HAP-1 (cell line): ENCODE results near the gene ERFL.
"Not testable (repeated sequence)": the region's sequence is repeated elsewhere in the genome, so short reads cannot be mapped to it uniquely, and the experiment has no call there.

Experiments
- DNase-seq, 2 experiments: peaks; one replicate each; pipeline ENCODE4 v3.0.0-alpha.2; 2016 to 2020; ENCODE audit warnings: low spot score in 2 of 2
- H3K27me3 ChIP-seq: fragments of 250-450 bp; sonication (Bioruptor Pico); 2 replicates; pipeline ENCODE4 v1.5.1; 2020; ENCODE audit warnings: low read depth, mild to moderate bottlenecking, moderate library complexity
- H3K36me3 ChIP-seq: fragments of 250-450 bp; sonication (Bioruptor Pico); replicated peaks from 2 replicates; pipeline ENCODE4 v1.5.1; 2020; ENCODE audit warnings: mild to moderate bottlenecking
- H3K4me1 ChIP-seq: fragments of 250-450 bp; sonication (Bioruptor Pico); 2 replicates; pipeline ENCODE4 v1.5.1; 2020; ENCODE audit warnings: mild to moderate bottlenecking
- H3K4me3 ChIP-seq: fragments of 250-450 bp; sonication (Bioruptor Pico); 2 replicates; pipeline ENCODE4 v1.5.1; 2020; ENCODE audit warnings: mild to moderate bottlenecking, moderate library complexity
- H3K9me3 ChIP-seq: fragments of 250-450 bp; sonication (Bioruptor Pico); 2 replicates; pipeline ENCODE4 v1.5.1; 2020; ENCODE audit warnings: mild to moderate bottlenecking, moderate library complexity
- in situ Hi-C: fragments of 300-500 bp; cut with MboI; formaldehyde crosslinking; loops from 3 replicates; pipeline ENCODE4 v1.14.3; 2020; ENCODE audit warnings: low sequenced_read_pairs, inconsistent platforms, mixed read lengths

ERFL gene

DNA sequence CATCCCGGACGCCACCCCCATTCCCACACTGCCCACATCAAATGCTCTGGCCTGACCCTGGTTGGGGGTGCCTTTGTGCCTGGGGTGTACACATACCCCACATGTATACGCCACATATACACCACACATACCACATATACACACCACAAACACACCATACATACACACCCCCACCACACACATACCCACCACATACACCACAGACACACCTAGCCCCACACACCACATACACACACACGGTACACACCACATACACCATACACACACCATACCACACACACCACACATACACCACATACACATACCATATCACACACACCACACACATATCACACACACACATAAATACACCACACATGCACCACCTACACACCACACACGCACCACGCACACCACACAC, 10.2 kb downstream of the ERFL start:
- no peaks in the 10 kb centered on the region for H3K4me1 ChIP-seq
- no peaks in the 10 kb centered on the region for H3K9me3 ChIP-seq
- H3K27me3 ChIP-seq = peaks cover 36% of the 10 kb centered on the region
- in situ Hi-C loops = no loop called here
- H3K36me3 ChIP-seq = no peaks in the 10 kb centered on the region
- H3K4me3 ChIP-seq = no peak overlapping the region
- no peak for DNase-seq

DNA sequence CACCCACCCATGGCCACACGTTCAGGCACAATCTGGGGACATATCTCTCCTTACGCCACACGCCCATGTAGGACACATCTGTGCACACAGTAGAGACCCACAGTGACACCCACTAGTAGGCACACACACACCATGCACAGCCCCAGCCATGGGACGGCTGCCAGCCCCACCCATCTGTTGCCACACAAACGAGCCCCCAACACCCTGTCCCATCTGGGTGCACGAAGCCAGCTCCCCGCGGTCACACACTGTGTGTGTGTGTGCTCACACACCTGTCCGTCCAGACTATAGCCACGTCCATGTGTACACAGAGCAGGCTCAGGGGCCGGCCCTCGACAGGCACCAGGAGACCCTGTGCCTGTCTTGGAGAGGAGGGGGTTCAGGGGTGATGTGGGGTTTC, 10.6 kb downstream of the ERFL start:
- DNase-seq = no peak
- H3K4me1 ChIP-seq = no peaks in the 10 kb centered on the region
- no peaks in the 10 kb centered on the region for H3K9me3 ChIP-seq
- in situ Hi-C loops = no loop called here
- H3K4me3 ChIP-seq = no peak overlapping the region
- H3K36me3 ChIP-seq = no peaks in the 10 kb centered on the region
- H3K27me3 ChIP-seq = peaks cover 40% of the 10 kb centered on the region

DNA sequence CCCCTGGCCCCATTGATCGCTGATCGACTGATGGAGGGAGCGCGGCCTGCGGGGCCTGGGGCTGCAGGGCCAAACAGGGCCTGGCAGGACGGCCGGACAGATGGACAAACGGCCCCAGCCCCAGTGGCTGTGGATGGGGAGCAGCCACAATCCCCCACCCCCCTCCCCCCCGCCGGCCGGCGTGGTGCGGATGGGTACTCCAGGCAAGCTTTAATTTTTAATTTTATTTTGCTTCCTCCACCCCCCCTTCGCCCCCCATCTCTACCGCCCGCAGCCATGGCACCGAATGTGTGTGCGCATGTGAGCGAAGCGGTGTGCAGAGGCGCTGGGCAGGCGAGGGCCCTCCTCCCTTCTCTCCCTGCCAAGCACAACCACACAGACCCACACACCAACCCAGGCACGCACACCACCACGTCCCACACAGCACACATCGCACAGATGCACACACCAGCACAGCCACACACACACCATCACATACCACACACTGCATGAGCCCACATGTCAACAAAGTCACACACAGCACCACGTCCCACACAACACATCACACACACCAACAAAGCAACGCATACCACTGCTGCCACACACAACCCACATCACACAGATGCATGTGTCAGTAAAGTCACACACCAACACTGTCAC, 12.4 kb downstream of the ERFL start:
- in situ Hi-C loops = no loop called here
- H3K27me3 ChIP-seq = peaks cover 55% of the 10 kb centered on the region
- no peaks in the 10 kb centered on the region for H3K4me1 ChIP-seq
- no peak overlapping the region for H3K4me3 ChIP-seq
- no peak for DNase-seq
- no peaks in the 10 kb centered on the region for H3K9me3 ChIP-seq
- no peaks in the 10 kb centered on the region for H3K36me3 ChIP-seq

DNA sequence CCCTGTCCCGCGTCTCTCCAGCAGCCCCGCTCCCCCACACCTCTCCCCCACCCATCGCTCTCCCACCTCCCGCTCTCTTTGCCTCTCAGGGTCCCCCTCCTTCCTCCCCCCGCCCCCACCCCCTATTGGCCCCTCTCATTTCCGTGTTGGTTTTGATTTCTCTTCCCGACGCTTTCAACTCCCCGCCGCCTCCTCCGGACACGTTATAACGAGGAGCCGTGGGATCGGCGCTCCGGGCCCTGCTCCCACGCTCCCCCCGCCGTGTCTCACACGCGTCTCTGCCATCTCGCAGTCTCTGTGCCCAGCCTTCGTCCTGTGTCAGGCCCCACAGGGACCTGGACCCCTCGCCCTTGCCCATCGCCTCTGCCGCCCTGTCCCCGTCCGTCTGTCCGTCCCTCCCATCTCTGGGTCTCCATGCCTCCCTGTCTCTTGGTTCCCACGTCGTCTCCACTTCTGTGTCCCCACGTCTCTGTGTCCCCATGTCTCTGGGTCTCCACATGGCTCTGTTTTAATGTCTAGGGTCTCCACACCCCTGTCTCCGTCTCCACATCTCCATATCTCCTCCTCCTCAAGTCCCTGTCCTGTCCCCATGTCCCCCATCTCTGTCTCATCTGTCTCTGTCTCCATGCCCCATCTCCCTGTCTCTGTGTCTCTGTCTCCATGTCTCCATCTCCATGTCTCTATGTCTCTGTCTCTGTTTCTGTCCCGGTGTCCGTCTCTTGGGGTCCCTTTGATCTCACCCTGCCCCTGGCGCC, 13.1 kb downstream of the ERFL start:
- DNase-seq = no peak
- Histone ChIP-seq H3K4me1 (no peaks in the 10 kb centered on the region), H3K36me3 (no peaks in the 10 kb centered on the region), H3K27me3 (peaks cover 57% of the 10 kb centered on the region), H3K4me3 (no peak overlapping the region), H3K9me3 (no peaks in the 10 kb centered on the region)
- in situ Hi-C loops = no loop called here

DNA sequence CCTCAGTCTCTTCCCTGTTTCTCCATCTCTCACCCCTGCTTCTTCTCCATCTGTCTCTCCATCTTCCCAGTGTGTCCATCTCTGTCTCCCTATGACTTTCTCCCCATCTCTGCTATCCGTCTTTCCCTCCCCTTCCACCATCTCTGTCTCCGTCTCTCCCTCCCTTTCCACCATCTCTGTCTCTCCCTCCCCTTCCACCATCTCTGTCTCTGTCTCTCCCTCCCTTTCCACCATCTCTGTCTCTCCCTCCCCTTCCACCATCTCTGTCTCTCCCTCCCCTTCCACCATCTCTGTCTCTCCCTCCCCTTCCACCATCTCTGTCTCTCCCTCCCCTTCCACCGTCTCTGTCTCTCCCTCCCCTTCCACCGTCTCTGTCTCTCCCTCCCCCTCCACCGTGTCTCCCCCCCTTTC, 13.8 kb downstream of the ERFL start:
- H3K4me3 ChIP-seq, H3K4me1 ChIP-seq, H3K36me3 ChIP-seq, DNase-seq, H3K9me3 ChIP-seq, in situ Hi-C loops: not testable (repeated sequence)
- H3K27me3 ChIP-seq = peaks cover 58% of the 10 kb centered on the region

DNA sequence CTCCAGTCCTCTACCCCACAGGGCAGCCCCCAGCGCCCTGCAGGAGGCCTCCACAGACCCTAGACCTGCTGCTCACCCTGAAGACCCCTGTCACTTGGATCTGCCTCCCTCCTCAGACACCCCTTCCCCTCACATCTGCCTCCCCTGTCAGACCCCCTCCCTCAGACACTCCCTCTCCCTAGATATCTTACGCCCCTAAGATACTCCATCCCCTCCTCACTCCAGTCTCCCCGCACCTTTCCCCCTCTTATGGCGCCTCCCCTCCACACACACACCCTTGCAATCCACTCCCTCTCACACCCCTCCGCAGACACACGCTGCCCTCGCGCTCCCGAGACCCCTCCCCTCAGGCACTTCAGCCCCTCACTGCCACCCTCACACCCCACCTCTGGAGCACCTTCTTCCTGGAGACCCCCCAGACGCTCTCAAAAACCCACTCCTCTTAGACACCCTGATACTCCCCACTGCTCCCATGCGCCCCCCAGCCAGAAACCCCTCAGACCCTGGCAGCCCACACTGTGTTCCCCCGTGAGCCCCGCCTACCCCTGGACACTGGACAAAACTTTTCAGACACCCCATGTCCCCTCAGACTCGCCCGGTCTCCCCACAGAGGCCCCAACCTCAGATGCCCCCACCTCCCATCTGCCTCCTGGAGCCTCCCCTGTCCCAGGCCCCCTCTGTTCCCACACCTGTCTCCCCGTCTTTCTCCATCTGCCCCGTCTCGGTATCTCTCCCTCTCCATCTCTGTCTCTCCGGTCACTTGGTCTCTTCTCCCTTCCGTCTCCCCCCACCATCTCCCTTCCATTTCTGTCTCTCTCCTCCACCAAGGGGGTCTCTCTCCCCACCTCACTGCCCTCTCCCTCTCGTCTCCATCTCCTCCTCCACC, 14.5 kb downstream of the ERFL start:
- no peak overlapping the region for H3K4me3 ChIP-seq
- no peaks in the 10 kb centered on the region for H3K9me3 ChIP-seq
- no peaks in the 10 kb centered on the region for H3K4me1 ChIP-seq
- no peaks in the 10 kb centered on the region for H3K36me3 ChIP-seq
- DNase-seq = no peak
- H3K27me3 ChIP-seq = peaks cover 58% of the 10 kb centered on the region
- in situ Hi-C loops = no loop called here

DNA sequence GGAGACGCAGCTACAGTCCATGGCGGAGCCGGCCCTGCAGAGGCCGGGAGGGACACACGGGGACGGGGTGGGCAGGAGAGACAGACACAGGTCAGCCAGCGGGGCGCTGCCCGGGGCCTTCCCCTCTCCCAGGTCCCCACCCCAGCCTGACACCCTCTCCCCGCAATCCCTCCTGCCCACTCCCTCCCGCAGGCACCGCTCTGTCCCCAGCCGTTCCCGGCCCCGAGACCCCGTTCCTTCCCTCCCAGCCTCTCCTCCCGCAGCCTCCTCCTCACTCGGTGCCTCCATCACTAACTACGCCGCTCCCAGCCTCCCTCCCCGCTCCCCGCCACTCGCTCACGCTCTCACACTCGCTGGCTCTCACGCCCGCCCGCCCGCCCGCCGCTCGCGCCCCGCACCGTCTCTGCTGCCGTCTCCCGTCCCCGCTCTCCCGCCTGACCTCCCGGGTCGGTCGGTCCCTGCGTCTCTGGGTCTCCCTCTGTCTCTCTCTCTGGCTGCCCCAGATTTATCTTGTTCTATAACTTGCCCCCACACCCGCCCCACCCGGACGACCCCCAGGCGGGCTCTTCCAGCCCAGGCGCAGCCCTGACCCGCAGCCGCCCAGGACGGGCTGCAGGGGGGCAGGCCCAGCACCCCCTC, 15.2 kb downstream of the ERFL start:
- DNase-seq = no peak
- no peaks in the 10 kb centered on the region for H3K36me3 ChIP-seq
- H3K9me3 ChIP-seq = no peaks in the 10 kb centered on the region
- H3K4me1 ChIP-seq = no peaks in the 10 kb centered on the region
- H3K4me3 ChIP-seq = no peak overlapping the region
- H3K27me3 ChIP-seq = peaks cover 58% of the 10 kb centered on the region
- in situ Hi-C loops = no loop called here

DNA sequence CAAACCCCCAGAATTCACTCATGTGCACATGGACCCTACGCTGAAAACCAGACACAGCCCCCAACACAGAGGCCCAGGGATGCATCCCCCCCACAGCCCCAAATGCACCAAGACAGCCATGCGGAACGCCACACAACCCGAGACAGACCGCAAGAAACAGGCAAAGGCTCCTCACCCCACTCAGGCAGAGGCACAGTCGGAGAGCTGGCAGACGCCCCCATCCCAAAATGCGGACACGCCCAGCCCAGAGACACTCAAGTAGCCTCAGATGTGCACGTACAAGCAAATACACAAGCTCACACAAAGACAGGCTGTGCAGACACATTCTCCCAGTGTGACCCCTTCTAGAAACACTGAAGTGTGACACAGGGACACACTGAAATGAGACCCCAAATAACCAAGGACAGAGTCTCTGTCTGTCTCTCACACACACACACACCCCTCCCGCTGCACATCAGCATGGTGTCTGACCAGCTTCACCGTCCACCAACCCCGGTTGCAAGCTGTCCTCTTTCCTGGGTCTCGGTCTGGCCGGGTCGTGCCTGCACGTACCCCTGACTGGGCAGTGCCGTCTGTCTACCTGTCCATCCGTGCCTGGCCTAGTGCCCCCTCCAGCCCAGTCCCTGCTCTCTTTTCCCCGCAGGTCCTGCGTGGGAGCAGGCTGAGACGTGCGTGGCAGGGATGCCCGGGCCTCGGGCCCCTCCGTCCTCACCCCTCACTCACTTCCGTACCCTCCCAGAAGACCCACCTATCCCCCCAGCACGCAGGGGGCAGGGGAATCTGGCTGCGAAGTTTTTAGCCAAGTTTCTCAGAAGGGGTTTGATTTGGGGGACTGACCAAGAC, 16.1 kb downstream of the ERFL start:
- in situ Hi-C loops = no loop called here
- Histone ChIP-seq H3K36me3 (peaks cover 2% of the 10 kb centered on the region; the same call in 1 of the 2 replicates), H3K9me3 (no peaks in the 10 kb centered on the region), H3K27me3 (peaks cover 57% of the 10 kb centered on the region), H3K4me3 (no peak overlapping the region), H3K4me1 (no peaks in the 10 kb centered on the region)
- no peak for DNase-seq

DNA sequence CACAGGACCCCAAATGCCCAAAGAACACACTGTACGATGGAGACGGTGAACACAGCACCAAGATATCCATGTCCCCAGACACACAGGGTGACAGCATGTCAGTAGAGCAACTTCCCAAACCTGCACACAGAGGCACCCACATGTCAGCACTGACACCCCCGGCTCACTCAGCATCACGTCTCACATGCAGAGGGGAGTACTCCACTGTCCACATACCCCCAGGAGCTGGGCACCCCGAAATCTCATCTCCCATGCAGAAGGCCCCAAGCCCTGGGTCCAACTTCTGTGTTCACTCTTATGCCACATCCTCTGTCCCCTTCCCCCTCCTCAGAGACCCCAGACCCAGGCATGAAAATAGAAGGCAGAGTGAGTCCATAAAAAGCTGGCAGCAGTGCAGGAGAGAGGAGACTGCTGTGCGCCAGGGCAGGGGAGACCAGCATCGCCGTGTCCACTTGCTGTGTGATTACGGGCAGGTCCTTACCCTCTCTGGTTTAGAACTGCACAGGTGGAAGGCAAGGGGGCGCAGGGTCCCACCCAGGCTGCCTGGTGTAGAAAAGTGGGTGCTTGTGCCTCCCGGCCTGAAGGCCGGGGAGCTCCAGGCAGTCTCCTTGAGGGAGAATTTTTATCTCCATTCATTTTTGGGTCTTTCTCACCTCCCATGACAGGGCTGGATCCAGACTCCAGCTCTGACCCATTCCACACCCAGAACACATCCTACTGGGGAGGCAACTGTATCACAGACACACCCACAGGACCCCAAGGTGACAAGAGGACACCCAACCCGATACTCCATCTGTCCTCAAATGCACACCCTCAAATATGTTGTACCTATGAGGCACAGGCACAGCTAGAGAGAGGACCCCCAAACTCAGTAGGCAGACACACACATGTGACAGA, 17.0 kb downstream of the ERFL start:
- H3K36me3 ChIP-seq = peaks cover 4% of the 10 kb centered on the region; the same call in 1 of the 2 replicates
- DNase-seq = no peak
- H3K27me3 ChIP-seq = peaks cover 49% of the 10 kb centered on the region
- H3K9me3 ChIP-seq = no peaks in the 10 kb centered on the region
- in situ Hi-C loops = no loop called here
- no peak overlapping the region for H3K4me3 ChIP-seq
- H3K4me1 ChIP-seq = no peaks in the 10 kb centered on the region

DNA sequence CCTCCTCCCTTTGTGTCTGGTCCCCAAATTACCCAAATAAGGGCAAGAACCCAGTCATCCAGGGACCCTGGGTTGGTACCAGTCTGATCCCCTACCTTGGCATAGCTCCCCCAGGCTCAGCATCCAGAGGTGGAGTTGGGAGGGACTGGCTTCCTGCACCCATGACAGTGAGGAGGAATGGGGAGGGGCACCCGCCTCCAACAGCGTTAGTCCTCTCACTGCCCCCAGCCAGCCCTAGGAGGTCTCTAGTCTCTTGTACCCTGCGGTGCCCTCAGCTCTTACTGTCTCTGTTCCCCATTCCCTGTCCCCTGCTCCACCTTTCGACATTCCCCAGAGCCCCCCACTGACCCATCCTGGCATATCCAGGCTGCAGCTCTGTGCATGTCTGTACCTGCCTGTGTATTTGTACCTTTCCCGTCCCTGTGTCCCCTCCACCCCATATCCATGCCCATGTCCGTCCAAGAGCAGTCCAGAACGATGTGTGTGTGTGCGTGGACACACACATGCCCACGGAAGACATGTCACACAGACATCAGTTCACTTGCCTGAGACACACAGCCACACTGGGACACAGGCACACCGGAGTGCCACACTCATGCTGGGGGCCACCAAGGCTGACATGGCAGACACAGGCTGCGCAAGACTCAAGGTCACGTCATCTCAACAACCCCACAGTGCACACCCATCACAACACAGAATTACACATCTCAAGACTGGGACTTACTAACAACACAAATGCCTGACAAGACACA, 17.8 kb downstream of the ERFL start:
- Histone ChIP-seq H3K36me3 (peaks cover 4% of the 10 kb centered on the region), H3K4me3 (no peak overlapping the region), H3K4me1 (no peaks in the 10 kb centered on the region), H3K27me3 (peaks cover 40% of the 10 kb centered on the region), H3K9me3 (no peaks in the 10 kb centered on the region)
- in situ Hi-C loops = no loop called here
- no peak for DNase-seq

DNA sequence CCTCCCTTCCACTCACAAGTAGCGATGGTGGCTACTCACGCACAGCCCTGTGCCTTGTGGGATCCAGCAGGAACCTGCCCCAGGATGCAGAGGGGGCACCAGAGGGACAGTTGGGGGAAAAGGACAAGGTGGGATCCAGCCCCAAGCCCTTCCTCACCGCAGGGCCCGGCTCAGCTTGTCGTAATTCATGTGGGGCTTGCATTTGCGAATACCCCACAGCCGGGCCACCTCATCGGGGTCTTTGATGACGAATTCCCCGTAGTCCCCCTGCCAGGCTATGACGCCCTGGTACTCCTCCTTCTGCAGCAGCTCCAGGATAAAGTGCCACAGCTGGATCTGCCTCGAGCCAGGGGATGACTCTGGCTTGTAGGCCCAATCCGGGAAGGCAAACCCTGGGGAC, 18.5 kb downstream of the ERFL start:
- H3K9me3 ChIP-seq = no peaks in the 10 kb centered on the region
- no peak for DNase-seq
- H3K27me3 ChIP-seq = peaks cover 36% of the 10 kb centered on the region
- peaks cover 11% of the 10 kb centered on the region for H3K36me3 ChIP-seq
- H3K4me1 ChIP-seq = no peaks in the 10 kb centered on the region
- H3K4me3 ChIP-seq = no peak overlapping the region
- in situ Hi-C loops = no loop called here
